DMS 273 (cell line): ENCODE data around the gene SEC62.
A peak's percentile ranks its signal among the peaks of the same experiment; 100 is the strongest.

Source experiments
- DNase-seq: peaks from one replicate; lab custom pipeline; 2025; ENCODE audit not compliant: unreplicated experiment; lab: John Stamatoyannopoulos, UW

The SEC62 gene

DNA sequence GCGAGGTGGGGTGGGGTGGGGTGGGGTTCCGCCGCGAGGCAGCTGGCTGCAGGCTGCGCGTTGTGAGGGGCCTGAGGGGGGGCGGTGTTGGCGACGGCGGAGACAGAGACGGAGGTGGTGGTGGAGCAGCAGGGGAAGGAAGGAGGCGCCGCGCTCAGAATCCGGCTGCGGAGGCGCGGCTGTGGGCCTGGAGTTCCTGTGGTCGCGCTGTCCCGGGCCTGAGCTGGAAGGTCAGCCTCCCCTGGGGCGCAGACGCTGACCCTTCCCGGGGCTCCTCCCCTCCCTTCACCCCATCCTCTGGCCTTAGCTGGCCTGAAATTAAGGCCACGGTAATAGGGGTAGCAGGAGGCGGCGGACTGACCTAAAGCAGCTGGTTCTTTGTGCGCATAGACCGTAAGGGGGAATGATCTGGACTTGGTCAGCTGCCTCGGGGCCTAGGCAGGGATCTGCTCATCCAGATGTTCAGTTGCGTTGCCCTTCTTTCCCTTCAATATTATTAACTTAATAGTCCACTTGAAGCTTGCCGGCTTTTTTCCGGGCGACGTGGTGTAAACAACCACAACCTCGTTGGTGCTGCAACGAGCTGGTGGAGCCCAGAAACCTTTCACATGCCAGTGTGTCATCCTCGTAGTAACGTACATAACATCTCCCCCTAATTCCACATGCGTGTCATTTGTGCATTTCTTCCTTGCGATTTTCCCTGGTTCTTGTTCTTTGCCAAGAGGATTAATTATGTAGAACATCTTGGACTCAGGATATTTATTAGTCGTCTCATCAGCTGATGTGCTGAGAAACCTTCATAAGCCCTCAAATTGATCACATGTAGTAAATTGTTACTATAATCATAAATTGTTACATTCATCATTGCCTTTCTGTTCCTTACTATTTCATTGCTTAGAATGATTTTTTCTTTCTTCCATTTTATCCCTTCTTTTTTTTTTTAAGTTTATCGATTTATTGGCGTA, 626 bp downstream of the SEC62 start:
- DNase-seq = peak; percentile 86

DNA sequence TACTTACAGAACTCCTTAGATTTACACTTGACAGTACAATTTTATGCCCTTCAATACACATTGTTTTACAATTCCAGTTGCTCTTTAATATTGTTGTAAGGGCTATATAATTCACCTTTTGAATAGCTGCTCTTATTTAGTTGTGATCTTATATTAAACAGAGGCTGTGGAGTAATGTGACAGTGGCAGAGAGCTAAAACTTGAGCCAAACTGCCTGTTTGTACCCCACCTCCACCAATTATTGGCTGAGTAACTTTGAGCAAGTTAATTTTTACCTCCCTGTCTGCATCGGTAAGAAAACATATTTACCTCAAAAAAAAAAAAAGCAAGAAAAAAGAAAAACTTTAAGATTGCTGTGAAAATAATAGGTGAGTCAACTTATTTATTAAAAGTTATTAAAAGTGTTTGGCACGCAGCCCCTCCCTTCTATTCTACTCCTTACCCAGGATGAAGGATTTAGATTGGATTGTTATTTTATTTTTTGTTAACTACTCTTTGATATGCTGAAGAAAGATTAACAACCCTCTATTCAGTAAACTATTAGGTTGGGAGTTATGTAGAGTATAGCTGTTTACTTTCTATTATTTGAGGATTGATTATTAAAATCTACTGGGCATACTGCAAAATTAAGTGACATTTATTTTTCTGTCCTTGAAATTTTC, 1.7 kb downstream of the SEC62 start:
- DNase-seq = no peak

DNA sequence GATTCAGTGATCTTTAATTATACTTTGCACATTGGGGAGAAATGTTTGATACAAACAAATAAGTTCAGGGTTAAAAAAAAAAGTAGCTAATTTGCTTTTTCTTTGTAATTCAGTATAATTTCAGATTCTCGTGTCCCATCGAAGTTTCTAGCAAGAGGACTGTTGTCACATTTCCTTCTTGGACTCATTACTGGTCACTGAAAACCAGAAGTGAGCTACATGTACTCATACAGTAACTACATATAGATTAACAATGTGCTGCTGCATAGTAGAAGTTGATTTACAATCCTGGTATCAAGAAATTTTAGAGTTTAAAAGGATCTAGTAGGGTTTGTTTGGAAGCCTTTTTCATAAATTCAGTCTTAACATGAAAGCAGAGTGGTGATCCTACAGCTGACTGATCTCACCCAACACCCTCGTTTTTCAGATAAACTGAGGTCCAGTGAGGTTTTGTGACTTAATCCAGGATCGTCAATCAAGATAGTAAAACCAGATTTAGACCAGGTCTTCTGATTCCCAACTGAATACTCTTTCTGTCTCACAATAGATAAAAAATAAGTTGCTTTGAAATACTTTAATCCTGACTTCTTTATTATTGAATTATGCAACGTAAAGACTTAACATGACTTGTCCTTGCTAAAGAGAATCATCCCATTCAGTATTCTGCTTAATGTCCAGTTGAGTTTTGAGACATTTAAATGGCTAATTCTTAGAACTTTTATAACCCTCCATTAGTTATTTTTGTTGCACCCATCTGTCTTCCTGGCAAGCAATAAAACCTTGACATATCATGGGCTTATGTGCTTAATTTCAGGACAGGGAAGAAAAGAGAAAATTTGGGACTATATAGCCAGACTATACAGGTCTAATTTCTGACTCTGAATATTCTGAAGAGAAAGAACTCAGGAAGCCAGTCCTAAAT, 2.8 kb downstream of the SEC62 start:
- no peak for DNase-seq

DNA sequence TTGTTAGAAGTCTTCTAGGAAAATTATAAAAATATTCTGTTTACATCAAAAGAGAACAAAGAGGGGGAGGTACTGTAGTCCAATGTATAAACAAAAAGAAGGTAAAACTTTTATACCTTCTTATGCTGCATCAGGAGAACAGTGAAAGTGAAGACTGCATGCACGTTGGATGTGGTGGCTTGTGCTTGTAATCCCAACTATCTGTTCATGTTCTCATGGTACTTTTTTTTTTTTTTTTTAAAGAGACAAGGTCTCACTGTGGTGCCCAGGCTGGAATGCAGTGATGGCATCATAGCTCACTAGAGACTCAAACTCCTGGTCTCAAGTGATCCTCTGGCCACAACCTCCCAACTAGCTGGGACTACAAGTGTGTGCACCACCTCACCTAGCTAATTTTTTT, 4.2 kb downstream of the SEC62 start:
- no peak for DNase-seq

DNA sequence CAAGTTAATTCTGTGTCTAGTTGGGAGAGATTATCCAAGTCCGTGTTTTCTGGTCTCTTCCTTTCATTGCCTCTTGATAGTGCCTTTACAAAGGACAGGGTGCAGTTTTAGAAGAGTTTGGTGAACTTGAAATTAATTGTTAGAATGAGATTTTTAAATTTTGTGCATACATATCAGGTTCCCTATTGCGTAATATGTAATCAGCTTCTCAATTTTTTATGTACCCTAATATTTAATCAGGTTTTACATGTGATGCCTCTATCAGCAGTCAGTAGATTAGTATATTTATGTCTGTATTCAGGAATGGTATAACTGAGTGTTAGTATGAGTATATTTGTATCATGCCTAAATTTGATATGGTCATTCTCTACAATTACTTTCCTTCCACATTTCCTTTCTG, 4.9 kb downstream of the SEC62 start:
- no peak for DNase-seq

DNA sequence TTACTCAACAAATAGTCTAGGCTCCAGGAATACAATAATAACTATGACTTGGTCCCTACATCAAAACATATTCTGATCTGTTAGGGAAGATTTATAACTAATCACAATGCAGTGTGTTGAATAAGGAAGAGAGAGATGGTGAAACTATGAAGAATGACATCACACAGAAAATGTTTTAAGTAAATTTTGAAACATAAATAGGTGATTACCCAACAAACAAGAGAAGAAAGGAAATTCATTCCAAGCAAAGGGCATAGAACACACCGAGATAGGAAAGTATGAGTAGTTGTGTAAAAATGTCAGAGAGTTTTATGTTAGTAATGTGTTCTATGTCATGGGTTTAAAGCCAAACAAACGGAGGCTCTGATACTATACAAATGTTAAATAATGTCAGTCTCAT, 13.4 kb downstream of the SEC62 start:
- DNase-seq = no peak

DNA sequence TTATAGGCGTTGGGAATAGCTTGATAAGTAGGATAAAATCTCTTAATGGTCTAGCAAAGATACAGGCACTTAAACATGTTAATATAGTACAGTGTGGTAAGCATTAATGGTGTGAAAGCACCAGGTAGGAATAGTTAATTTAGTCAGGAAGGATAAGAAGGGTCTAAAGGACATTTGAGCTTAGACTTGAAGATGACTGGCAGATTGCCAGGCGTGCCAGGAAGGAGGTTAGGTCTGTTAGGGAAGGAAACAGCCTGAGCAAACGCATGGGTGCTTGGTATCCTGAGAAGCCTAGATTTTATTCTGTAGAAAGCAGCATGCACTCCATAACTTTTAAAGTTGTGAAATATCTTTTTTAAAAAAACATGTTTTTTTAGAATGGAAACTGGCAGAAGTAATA, 17.7 kb downstream of the SEC62 start:
- peak; percentile 26 for DNase-seq

DNA sequence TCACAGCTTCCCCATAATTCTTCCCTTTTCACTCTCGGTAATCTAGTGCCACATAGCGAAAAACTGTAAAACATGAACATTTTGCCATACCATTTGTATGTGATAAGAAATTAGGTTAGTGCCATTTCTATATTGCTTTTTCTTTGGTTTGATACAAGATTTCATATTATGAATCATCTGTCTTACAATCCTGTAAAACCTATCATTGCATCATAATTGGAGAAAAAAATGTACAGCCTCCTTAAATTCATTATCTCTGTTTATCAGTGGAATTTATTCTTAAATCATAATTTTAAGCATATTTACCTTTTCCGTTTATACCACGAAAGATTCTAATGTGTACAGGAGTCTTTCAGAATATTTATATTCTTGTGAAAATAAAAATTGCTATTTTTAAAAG, 23.8 kb downstream of the SEC62 start:
- DNase-seq = no peak

DNA sequence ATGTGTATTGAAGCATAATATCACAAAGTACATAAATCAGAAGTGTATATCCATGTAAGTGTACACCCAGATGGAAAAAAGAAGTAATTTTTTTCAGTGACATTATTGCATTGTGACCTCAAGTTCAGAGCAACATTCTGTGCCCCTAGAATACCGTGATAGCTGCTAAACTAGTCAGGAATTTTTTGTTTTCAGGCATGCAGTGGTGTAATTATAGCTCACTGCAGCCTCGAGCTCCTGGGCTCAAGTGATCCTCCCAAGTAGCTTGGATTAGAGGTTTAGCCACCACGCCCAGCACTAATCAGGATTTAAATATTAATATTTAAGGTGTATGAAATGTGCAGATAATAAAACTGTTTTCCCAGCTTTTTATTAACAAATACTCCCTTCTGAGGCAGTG, 25.5 kb downstream of the SEC62 start:
- DNase-seq = no peak

DNA sequence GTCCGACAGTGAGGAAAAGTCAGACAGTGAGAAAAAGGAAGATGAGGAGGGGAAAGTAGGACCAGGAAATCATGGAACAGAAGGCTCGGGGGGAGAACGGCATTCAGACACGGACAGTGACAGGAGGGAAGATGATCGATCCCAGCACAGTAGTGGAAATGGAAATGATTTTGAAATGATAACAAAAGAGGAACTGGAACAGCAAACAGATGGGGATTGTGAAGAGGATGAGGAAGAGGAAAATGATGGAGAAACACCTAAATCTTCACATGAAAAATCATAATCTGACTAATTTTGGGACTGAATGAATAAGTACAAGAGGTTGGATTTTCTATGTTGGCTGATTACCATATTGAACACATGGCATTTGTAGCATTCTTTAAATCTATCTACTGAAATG, 26.2 kb downstream of the SEC62 start:
- no peak for DNase-seq

DNA sequence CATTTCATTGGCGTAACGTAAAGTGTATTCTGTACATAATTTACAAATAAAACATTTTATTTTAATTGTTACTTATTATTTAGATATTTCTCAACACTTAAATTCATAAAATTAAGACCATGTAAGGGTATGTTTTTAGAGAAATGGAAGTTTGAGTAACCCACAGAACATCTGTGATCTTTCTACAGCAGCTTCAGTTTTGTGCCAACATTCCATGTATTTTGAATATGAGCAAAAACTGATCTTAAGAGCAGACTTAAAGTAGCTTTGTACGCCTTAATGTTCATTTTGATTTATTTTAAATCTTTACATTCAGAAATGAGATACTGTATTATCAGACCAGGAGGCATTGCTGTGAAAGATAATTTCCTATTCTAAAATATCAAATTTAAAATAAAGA, 27.2 kb downstream of the SEC62 start:
- DNase-seq = no peak

DNA sequence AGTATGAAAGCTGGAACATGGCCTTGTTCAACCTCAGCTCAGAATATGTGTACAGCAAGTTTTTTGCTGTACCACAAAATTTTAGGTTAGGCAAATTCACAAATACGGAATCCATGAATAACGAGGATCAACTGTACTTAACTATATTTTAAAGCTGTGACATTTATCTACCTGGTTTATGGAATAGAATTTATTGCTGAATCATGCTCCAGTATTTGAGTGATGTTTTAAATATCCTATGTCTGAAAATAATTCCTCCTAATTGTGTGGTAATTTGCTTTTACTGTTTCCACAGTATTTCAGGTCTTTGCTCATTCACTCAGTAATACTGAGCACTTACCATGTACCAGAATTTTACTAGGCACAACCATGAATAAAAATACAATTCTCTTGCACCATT, 29.5 kb downstream of the SEC62 start:
- DNase-seq = no peak

DNA sequence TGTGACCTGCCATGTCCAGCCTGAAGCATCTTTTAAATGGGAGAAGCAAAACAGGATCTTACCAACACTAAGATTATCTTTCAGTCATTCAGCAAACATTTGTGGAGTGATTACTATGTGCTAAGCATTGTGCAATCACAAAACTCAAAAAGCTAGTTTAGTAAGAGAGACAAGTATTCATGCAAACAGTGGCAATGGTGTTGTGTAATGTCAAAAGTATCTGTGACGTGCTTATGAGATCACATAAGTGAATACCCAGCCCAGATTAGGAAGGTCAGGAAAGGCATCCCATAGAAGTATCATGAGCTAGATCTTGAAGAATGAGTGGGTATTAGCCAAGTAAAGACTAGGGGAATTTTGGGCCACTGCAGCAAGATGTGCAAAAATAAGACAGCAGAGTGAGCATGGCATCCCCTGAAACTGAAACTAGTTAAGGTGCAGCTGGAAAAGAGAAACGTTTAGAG, 32.1 kb downstream of the SEC62 start:
- no peak for DNase-seq

DNA sequence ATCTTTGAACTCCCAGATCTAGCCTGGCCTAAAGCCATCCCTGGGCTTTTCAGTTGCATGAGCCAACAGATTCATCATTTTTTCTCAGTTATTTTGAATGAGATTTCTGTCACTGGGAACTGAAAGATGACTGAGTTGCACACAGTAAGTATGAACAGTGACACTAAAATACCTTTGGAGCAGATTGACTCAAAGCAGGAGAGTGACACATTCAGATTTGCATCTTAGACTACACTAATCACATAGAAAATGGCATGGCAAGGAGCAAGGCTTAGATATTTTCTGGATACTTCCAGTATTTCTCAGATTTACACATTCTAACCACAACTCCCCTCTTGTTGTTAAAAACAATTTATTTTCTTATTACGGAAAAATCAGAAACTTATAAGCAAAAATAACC, 32.8 kb downstream of the SEC62 start:
- no peak for DNase-seq

DNA sequence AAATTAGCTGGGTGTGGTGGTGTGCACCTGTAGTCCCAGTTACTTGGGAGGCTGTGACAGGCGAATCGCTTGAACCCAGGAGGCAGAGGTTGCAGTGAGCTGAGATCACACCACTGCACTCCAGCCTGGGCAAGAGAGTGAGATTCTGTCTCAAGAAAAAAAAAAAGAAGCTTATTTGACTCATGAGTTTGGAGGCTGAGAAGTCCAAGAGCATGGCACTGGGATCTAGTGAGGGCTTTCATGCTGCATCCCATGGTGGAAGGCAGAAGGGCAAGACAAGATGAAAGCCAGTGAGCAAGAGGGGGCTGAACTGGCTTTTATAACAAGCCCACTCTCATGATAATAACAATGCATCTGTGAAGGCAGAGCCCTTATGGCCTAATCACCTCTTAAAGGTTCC, 33.4 kb downstream of the SEC62 start:
- no peak for DNase-seq

DNA sequence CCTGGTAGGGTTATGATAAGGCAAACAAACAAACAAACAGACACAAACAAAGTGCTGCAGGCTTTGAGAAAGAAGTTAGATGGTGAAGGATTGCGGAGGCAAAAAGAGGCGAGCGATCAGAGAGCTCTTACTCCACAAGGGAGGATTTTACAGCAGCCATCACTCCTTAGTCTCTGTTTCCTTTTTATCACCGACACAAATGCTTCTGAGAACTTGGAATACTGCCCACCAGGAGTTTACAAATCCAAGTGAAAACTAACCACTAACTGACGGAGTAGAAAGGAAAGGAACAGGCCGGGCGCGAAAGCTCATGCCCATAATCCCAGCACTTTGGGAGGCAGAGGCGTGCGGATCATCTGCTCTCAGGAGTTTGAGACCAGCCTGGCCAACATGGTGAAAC, 35.6 kb downstream of the SEC62 start:
- DNase-seq = no peak

DNA sequence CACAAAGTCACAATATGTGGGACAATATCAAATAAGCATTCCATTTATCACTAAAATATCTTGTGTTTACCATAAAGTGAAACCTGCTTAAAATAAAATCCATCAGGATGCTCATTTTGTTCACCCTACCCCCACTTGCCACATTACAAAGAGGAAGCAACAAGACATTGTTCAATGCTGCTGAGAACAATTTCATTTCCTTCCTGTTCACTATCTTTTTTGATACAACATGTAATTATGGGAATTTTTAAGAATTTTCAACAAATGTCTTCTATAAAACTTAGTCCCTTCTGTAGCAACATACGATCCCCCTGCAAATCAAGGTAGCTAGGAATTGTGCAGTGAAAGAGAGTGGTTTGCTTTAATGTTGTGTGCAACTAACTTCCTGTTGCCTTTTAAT, 36.3 kb downstream of the SEC62 start:
- no peak for DNase-seq

DNA sequence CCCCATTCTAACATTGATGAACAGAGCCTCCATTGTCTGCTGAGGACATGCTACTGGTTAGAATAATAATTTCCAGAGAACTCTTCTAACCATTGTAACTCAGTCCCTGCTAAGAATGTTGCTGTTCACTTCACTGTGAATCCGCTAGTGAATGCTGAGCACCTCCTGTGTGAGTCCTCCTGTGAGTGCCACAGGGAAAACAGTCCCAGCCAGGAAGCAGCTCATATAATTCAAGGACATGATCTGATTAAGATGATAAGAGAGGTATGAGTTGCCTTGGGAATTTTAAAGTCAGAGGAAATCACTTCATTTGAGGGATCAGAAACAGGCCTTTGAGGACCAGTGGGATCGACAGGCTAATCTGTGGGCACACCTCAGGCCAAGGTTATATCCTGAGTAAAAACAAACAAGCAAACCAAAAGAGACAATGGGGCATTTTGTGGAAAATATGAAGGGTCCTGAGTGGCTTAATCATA, 37.3 kb downstream of the SEC62 start:
- DNase-seq = no peak

DNA sequence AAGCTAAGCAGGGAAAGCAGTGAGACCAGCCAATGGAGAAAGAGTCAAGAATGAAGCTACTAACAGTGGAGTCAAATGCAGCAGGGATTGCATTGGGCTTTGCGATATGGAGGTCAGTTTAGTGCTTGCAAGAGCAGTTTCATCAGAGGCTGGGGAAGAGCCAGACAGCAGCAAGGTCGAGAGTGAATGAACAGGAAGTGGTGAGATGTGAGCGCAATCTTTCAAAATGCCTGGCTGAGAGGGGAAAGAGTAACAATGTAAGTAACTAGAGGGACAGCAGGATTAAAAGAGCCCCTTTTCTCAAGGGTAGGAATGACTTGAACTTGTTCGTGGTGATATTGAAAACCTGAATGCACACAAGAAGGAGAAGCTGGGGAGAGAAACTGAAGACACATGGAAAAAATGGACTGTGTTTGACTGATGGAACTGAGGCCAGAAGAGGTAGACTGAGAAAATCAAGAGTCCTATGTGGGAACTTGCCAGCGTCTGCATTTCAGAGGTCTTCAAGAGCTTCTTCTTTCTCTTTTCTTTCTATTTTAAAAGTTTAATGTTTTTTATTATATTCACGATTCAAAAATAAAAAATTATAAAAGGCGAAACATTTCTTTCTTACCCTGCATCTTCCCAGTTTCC, 40.5 kb downstream of the SEC62 start:
- DNase-seq = no peak

DNA sequence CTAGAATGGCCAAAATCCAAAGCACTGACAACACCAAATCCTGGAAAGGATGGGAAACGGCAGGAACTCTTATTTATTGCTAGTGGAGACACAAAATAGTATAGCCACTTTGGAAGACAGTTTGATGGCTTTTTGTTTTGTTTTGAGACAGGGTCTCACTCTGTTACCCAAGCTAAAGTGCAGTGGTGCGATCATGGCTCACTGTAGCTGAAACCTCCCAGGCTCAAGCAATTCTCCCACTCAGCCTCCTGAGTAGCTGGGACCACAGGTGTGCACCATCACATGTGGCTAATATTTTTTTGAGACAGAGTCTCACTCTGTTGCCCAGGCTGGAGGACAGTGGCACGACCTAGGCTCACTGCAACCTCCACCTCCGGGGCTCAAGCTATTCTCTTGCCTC, 43.9 kb downstream of the SEC62 start:
- DNase-seq = no peak
